Measurements from ENCODE around the gene NTSR2. TPM values are rescaled to one million over a fixed set of nuclear protein-coding genes. Genes with fewer than 3 reads are reported as not detected.

The NTSR2 gene
- polyA plus RNA-seq, 1 experiment = not detected

- Histone ChIP-seq H3K27me3 (ENCODE audit: control insufficient read depth, insufficient read depth, low read length) (no peaks in the 10 kb centered on the region), H3K36me3 (ENCODE audit: control insufficient read depth, insufficient read depth, low read length) (no peaks in the 10 kb centered on the region), H3K4me3 (ENCODE audit: low read depth, low read length) (no peak overlapping the region)
- ChIA-PET POLR2A (interaction anchor here (0.6 kb wide), 1 partner anchor 12 kb away, joined by 3 read pairs; no protein-coding TSS in a partner anchor), CTCF (interaction anchor here (0.8 to 19.9 kb wide), 8 partner anchors 7 to 87 kb away, joined by 3 to 423 read pairs (median 10); no protein-coding TSS in a partner anchor)
- DNase-seq (ENCODE audit: low read depth) = no peak
- TF ChIP-seq CTCF (IDR thresholded peaks at IDR 0.05; ENCODE audit: insufficient read depth, low read depth, low read length) = no peak
Observed at GRCh38 chr2:11696736-11697102, 26.7 kb upstream of the NTSR2 start.

- no peak for DNase-seq (ENCODE audit: low read depth)
- ChIA-PET POLR2A (no interaction called here), CTCF (interaction anchor here (0.6 to 19.9 kb wide), 7 partner anchors 8 to 88 kb away, joined by 3 to 423 read pairs (median 24); no protein-coding TSS in a partner anchor)
- no peak for TF ChIP-seq CTCF (IDR thresholded peaks at IDR 0.05; ENCODE audit: insufficient read depth, low read depth, low read length)
- no peak overlapping the region for H3K4me3 ChIP-seq (ENCODE audit: low read depth, low read length)
- H3K36me3 ChIP-seq (ENCODE audit: control insufficient read depth, insufficient read depth, low read length) = no peaks in the 10 kb centered on the region
- no peaks in the 10 kb centered on the region for H3K27me3 ChIP-seq (ENCODE audit: control insufficient read depth, insufficient read depth, low read length)
Observed at GRCh38 chr2:11695576-11695975, 25.6 kb upstream of the NTSR2 start.

GRCh38 chr2:11692966-11693521 lies 23.0 kb upstream of the NTSR2 start:
- no peaks in the 10 kb centered on the region for H3K27me3 ChIP-seq (ENCODE audit: control insufficient read depth, insufficient read depth, low read length)
- no peak overlapping the region for H3K4me3 ChIP-seq (ENCODE audit: low read depth, low read length)
- H3K36me3 ChIP-seq (ENCODE audit: control insufficient read depth, insufficient read depth, low read length) = no peaks in the 10 kb centered on the region
- ChIA-PET POLR2A (no interaction called here), CTCF (interaction anchor here (0.5 to 19.9 kb wide), 28 partner anchors 10 to 1236 kb away, joined by 3 to 423 read pairs (median 5); partner anchors contain the start of gene LPIN1)
- peak; percentile 88 for TF ChIP-seq CTCF (IDR thresholded peaks at IDR 0.05; ENCODE audit: insufficient read depth, low read depth, low read length)
- DNase-seq (ENCODE audit: low read depth) = no peak

GRCh38 chr2:11691076-11691660 lies 21.2 kb upstream of the NTSR2 start:
- DNase-seq (ENCODE audit: low read depth) = no peak
- CTCF ChIA-PET = interaction anchor here (1.6 to 19.9 kb wide), 2 partner anchors 55 to 92 kb away, joined by 3 to 423 read pairs; partner anchors contain the start of gene LPIN1

More at GRCh38 chr2:11691076-11691660, 21.2 kb upstream of the NTSR2 start:
- TF ChIP-seq CTCF (IDR thresholded peaks at IDR 0.05; ENCODE audit: insufficient read depth, low read depth, low read length) = no peak
- no peaks in the 10 kb centered on the region for H3K36me3 ChIP-seq (ENCODE audit: control insufficient read depth, insufficient read depth, low read length)
- POLR2A ChIA-PET = no interaction called here
- H3K4me3 ChIP-seq (ENCODE audit: low read depth, low read length) = no peak overlapping the region
- no peaks in the 10 kb centered on the region for H3K27me3 ChIP-seq (ENCODE audit: control insufficient read depth, insufficient read depth, low read length)

Measured in BJ (cell line).